Loucy (cell line): ENCODE results near the gene CXCL14.

Source experiments
- H2AFZ ChIP-seq: fragments of 200-600 bp; sonication (generic); 2 replicates; pipeline ENCODE4 v1.6.0; 2016; ENCODE audit warnings: antibody characterized with exemption, mild to moderate bottlenecking, low read length, moderate library complexity
- H3F3A ChIP-seq: fragments of 200-600 bp; 2 replicates; pipeline ENCODE4 v1.6.0; 2016; ENCODE audit warnings: antibody characterized with exemption, low read depth, mild to moderate bottlenecking
- H3K27me3 ChIP-seq: fragments of 200-600 bp; sonication (generic); 2 replicates; pipeline ENCODE4 v1.6.1; 2014; ENCODE audit warnings: low read length, mild to moderate bottlenecking; ENCODE audit not compliant: insufficient read depth, poor library complexity, severe bottlenecking
- H3K36me3 ChIP-seq: fragments of 200-600 bp; sonication (generic); 2 replicates; pipeline ENCODE4 v1.6.1; 2016; ENCODE audit warnings: low read length; ENCODE audit not compliant: insufficient read depth
- H3K4me1 ChIP-seq: fragments of 200-600 bp; sonication (generic); 2 replicates; pipeline ENCODE4 v1.5.1; 2014; ENCODE audit warnings: low read length, mild to moderate bottlenecking; ENCODE audit not compliant: insufficient read depth, poor library complexity, severe bottlenecking
- H3K4me2 ChIP-seq: fragments of 200-600 bp; sonication (generic); 2 replicates; pipeline ENCODE4 v1.6.0; 2014; ENCODE audit warnings: antibody characterized with exemption, low read length, low read depth, mild to moderate bottlenecking; ENCODE audit not compliant: poor library complexity, severe bottlenecking
- H3K4me3 ChIP-seq: fragments of 200-600 bp; sonication (generic); 2 replicates; pipeline ENCODE4 v1.5.1; 2014; ENCODE audit warnings: low read length, mild to moderate bottlenecking, mixed read lengths; ENCODE audit not compliant: poor library complexity, severe bottlenecking
- H3K79me2 ChIP-seq: fragments of 200-600 bp; sonication (generic); 2 replicates; pipeline ENCODE4 v1.6.1; 2014; ENCODE audit warnings: low read length; ENCODE audit not compliant: insufficient read depth
- H3K9ac ChIP-seq: fragments of 200-600 bp; sonication (generic); 2 replicates; pipeline ENCODE4 v1.6.0; 2014; ENCODE audit warnings: mild to moderate bottlenecking, low read depth, low read length, moderate library complexity; ENCODE audit not compliant: poor library complexity, severe bottlenecking
- H3K9me2 ChIP-seq: fragments of 200-600 bp; sonication (generic); replicated peaks from 2 replicates; pipeline ENCODE4 v1.6.1; 2016; ENCODE audit warnings: low read depth, low read length, mixed read lengths
- H3K9me3 ChIP-seq: fragments of 200-600 bp; sonication (generic); 2 replicates; pipeline ENCODE4 v1.6.1; 2014; ENCODE audit warnings: mild to moderate bottlenecking, antibody characterized with exemption, low read length, low read depth; ENCODE audit not compliant: insufficient read depth
- H4K20me1 ChIP-seq: fragments of 200-600 bp; sonication (generic); 2 replicates; pipeline ENCODE4 v1.6.0; 2014; ENCODE audit warnings: antibody characterized with exemption, low read length, mild to moderate bottlenecking; ENCODE audit not compliant: insufficient read depth, poor library complexity, severe bottlenecking
- CTCF ChIP-seq: fragments of 200-600 bp; sonication (generic); conservative IDR thresholded peaks from 2 replicates; pipeline ENCODE4 v1.5.1; 2014; ENCODE audit warnings: mild to moderate bottlenecking, antibody characterized with exemption, low read length
- EZH2phosphoT487 ChIP-seq: fragments of 200-600 bp; IDR thresholded peaks from 2 replicates; pipeline ENCODE4 v1.6.1; 2018; ENCODE audit warnings: antibody characterized with exemption, mild to moderate bottlenecking, moderate library complexity, borderline replicate concordance

Gene CXCL14

GRCh38 chr5:135584276-135584675 lies 5.5 kb upstream of the CXCL14 start:
- Histone ChIP-seq H3K4me3 (no peak overlapping the region), H3K36me3 (no peaks in the 10 kb centered on the region), H3K4me2 (no peak overlapping the region), H3F3A (no peaks in the 10 kb centered on the region), H3K4me1 (no peaks in the 10 kb centered on the region), H3K9me2 (no peaks in the 10 kb centered on the region), H3K79me2 (no peaks in the 10 kb centered on the region), H3K9me3 (no peaks in the 10 kb centered on the region), H3K27me3 (no peaks in the 10 kb centered on the region), H3K9ac (no peak overlapping the region), H4K20me1 (no peaks in the 10 kb centered on the region), H2AFZ (no peak overlapping the region)
- TF ChIP-seq CTCF (no peak), EZH2phosphoT487 (no peak)

- Histone ChIP-seq H3K27me3 (no peaks in the 10 kb centered on the region), H3K36me3 (no peaks in the 10 kb centered on the region), H3F3A (no peaks in the 10 kb centered on the region), H3K4me2 (no peak overlapping the region), H3K9me2 (no peaks in the 10 kb centered on the region), H3K9me3 (no peaks in the 10 kb centered on the region), H3K79me2 (no peaks in the 10 kb centered on the region), H2AFZ (no peak overlapping the region), H3K4me1 (no peaks in the 10 kb centered on the region), H3K4me3 (no peak overlapping the region), H4K20me1 (no peaks in the 10 kb centered on the region), H3K9ac (no peak overlapping the region)
- no peak for TF ChIP-seq EZH2phosphoT487
- no peak for TF ChIP-seq CTCF
Observed at GRCh38 chr5:135582099-135582781, 3.4 kb upstream of the CXCL14 start.

- Histone ChIP-seq H3K9me3 (no peaks in the 10 kb centered on the region), H3K4me3 (no peak overlapping the region), H3K9ac (no peak overlapping the region), H3K9me2 (no peaks in the 10 kb centered on the region), H2AFZ (no peak overlapping the region), H3K79me2 (no peaks in the 10 kb centered on the region), H3K4me2 (no peak overlapping the region), H4K20me1 (no peaks in the 10 kb centered on the region), H3K36me3 (no peaks in the 10 kb centered on the region), H3K4me1 (no peaks in the 10 kb centered on the region), H3F3A (no peaks in the 10 kb centered on the region), H3K27me3 (no peaks in the 10 kb centered on the region)
- TF ChIP-seq EZH2phosphoT487 (no peak), CTCF (no peak)
Observed at GRCh38 chr5:135578305-135578684, 496 bp downstream of the CXCL14 start.
